GM21423 (cell line): ENCODE results near the gene SLC15A5.

Experiments
- ATAC-seq: cut with Tn5 transposase; IDR thresholded peaks from one replicate; pipeline ENCODE4 v1.9.1; 2021; ENCODE audit warnings: mild to moderate bottlenecking, moderate library complexity; ENCODE audit not compliant: unreplicated experiment

The SLC15A5 gene

GRCh38 chr12:16266085-16266484 lies 11.4 kb downstream of the SLC15A5 start:
- no peak for ATAC-seq

DNA sequence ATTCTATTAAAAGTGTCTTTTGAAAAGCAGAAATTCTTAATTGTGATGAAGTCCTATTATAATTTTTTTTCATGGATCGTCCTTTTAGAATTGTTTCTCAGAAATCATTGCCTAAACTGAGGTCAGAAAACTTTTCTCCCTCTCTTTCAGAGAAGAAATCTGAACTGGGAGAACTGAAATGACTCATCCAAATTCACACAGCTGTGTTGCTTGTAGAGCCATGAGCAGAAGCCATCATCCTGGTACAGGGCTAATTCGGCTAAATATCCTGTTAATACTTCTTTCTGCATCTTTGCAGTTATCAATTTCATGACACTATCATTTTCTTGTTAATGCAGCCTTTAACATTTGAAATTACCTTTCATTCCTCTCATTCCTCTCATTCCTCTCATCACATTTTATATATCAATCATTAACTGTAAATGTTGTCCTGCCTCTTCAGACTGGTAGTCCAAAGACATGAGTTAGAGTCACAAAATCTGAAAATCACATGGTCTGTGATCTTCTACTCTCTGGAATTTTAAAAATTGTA lies 15.5 kb downstream of the SLC15A5 start:
- no peak for ATAC-seq

- no peak for ATAC-seq
These were observed 17.3 kb downstream of the SLC15A5 start for GRCh38 chr12:16260206-16260605.

GRCh38 chr12:16258963-16259362 lies 18.5 kb downstream of the SLC15A5 start:
- no peak for ATAC-seq

- ATAC-seq, result no peak
These were observed 31.2 kb downstream of the SLC15A5 start for GRCh38 chr12:16246264-16246663.

DNA sequence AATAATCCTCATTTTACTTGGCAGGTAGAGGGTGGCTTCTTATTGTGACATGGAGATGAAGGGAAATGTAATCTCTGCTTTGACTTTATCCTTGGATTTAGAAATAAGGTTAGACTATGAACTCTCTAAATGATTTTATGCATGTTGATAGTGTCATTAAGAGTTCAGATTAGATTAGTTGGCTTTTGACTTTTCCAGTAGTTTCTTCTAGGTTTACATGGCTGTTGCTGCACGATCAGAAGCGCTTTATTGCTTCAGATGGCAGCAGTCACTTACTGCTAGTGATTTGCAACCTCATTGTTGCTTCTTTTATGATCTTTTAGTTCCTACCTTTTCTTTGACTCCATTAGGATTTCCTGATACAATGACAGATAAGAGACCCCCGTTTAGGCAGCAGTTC lies 32.3 kb downstream of the SLC15A5 start:
- no peak for ATAC-seq

DNA sequence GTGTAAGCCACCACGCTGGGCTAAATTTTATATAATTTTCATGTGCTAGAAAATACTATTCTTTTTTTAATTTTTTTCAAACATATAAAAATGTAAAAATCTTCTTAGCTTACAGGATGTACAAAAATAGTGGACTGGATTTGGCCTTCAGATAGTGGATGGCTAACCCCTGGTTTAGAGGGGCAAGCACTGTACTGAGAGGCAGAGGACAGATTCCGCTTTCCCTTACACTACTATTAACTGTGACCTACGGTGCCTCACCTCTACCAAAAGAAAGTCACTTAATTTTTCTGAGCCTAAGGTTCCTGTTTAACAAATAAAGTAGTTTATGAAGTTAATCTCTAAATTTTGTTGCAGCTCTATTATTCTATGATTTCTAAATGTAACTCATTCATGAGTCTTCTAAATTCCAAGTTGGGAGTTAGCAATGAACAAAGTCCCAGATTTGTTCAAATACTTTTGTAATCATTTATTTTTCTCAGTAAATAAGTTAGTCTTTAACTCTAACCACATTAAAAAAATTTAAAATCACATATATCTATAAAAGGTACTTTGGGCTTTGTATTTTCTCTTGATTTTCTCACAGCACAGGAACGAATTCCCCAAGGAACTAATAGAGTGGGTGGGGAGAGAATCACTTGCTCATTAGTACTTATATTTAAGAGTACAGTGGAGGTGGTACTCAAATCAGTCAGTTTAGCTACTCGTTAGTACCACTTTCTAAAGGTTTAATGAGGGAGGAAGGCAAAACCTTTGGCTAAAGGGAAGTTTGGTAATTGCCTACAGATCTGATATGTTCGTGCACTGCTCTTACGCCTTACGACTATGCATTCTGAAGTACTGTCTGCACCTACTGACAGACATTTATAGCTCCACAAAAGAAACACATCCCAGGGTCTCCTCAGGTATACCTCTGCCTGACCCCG lies 33.7 kb downstream of the SLC15A5 start:
- no peak for ATAC-seq

DNA sequence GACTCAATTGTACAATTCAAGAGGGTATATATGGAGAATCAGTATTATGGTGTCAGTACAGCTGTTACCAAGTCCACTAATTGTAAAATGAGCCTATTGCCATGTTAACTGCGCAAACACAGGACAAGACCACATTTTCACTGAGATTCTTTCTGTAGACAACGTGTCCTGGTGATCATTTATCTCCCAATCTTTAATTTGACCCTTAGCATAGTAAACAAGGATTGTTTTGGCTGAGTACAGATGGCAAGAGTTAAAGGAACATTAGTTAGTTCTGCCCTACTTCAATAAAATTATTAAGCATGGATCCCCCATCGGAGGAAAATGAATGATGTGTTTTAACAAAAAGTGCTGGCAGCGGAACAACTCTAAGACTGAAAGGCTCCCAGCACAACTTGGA lies 36.1 kb downstream of the SLC15A5 start:
- ATAC-seq, result no peak

DNA sequence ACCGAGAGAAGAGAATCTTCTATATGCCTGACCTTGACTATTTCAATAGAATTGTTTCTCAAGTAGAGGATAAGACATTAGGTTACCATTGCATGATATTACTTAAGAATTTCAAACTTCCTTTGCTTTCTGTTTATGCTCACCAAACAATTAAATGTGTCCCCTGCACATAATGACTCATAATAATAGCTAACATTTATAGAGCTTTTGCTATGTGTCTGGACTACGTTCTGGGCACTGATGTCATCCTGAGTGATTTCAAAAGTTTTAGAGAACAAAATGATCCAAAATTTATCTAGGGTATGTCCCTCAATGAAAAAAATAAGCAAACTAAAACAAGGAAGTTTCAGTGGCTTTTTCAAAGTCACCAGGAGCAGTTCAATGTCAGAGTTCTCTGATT lies 38.8 kb downstream of the SLC15A5 start:
- no peak for ATAC-seq

- ATAC-seq, result no peak
These were observed 47.8 kb downstream of the SLC15A5 start for GRCh38 chr12:16229676-16230075.

GRCh38 chr12:16228067-16228466 lies 49.4 kb downstream of the SLC15A5 start:
- ATAC-seq, result peak; percentile 64

DNA sequence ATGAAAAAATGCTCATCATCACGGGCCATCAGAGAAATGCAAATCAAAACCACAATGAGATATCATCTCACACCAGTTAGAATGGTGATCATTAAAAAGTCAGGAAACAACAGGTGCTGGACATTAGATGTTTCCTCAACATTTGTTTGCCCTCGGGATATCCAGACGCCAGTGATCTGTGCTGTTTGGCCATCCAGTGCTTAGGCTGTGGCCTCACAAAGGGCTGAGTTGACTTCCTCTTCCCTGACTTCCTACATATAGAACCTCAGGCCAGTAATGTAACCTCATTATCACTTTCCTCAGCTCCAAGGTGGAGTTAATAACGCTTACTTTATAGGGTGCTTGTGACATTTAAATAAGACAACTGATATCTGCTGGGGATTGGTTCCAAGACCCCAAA lies 51.8 kb downstream of the SLC15A5 start:
- no peak for ATAC-seq

DNA sequence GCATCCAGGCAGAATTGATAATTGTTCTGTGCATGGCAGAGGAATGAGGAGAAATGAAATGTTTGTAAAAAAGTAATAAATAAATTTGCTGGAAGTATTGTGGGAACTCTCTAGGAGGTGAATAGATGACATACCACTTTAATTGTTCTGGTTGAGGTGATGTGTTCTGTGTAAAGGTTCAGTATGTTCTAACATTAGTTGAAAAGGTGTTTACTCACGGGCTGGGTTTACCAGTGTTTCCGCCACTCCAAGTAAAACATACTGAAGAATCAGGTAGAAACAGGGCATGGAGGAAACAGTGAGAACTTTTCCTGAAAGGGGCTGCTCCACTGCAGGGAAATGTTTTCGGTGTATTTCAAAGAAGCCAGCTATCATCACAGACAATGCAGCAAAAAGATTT lies 53.3 kb downstream of the SLC15A5 start:
- ATAC-seq, result no peak

DNA sequence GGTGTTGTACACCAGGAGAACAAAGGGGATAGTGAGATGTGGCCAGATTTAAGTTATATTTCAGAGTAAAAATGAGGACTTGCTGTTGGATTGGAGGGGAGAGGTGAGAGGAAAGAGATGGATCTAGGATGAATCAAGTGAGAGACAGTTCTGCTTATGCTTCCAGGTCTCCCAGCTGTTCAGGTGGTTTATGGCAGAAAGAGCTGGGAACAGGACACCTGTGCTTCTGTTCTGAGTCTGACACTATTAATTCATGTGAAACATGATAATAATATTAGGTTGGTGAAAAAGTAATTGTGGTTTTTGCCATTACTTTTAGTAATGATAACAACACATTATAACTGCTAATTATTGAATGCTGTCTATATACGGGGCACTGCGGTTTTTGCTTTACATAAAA lies 55.7 kb downstream of the SLC15A5 start:
- ATAC-seq, result no peak

GRCh38 chr12:16220120-16220519 lies 57.4 kb downstream of the SLC15A5 start:
- ATAC-seq, result no peak

- no peak for ATAC-seq
These were observed 58.3 kb downstream of the SLC15A5 start for GRCh38 chr12:16218934-16219751.

DNA sequence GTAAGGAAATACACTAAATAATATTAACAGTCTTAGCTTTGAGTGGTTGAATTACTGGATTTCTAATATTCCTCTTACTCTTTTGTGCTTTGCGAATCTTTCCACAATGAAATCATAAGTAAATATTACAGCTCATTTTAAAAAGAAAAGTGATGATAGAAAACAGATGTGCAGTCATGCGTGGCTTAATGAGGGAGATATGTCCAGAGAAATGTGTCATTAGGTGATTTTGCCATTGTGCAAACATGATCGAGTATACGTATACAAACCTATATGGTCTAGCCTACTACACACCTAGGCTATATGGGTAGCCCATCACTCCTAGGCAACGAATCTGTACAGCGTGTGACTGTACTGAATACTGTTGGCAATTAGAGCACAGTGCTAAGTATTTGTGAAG lies 59.3 kb downstream of the SLC15A5 start:
- no peak for ATAC-seq

GRCh38 chr12:16211731-16212130 lies 65.8 kb downstream of the SLC15A5 start:
- ATAC-seq, result no peak

- peak; percentile 96 for ATAC-seq
These were observed 78.6 kb downstream of the SLC15A5 start for GRCh38 chr12:16198884-16199283.

GRCh38 chr12:16197600-16197999 lies 79.9 kb downstream of the SLC15A5 start:
- ATAC-seq, result no peak

DNA sequence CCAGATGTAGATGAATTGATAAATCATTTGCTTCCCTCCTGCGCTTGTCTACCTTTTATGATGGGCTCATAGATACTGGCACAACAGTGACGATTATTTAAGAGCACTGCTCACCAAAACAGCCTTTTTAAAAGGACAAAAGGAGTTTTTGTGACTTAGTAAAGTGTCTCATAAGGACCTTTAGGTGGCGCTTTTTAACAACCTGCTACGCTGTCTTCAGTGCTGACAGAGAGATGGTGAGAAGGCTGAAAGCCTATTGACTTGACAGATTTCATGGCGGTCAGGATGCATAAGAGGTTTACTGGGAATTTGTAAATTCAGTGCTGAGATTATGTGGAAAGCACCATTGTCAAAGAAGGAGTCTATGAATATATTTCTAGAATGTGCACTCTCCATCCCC lies 87.6 kb downstream of the SLC15A5 start:
- ATAC-seq, result no peak

GRCh38 chr12:16187660-16188059 lies 89.8 kb downstream of the SLC15A5 start:
- no peak for ATAC-seq
